NCI-H345 treated with DMSO at 0.1 percent for 48 hours (cell line): Measurements from ENCODE around the gene DYNC1I2.
"Not testable (repeated sequence)": the region's sequence is repeated elsewhere in the genome, so short reads cannot be mapped to it uniquely, and the experiment has no call there.

Experiments used
- DNase-seq: peaks from one replicate; lab custom pipeline; 2025; ENCODE audit not compliant: unreplicated experiment; lab: John Stamatoyannopoulos, UW

The DYNC1I2 gene

GRCh38 chr2:171711351-171711750, 24.1 kb downstream of the DYNC1I2 start:
- DNase-seq, result no peak

DNA sequence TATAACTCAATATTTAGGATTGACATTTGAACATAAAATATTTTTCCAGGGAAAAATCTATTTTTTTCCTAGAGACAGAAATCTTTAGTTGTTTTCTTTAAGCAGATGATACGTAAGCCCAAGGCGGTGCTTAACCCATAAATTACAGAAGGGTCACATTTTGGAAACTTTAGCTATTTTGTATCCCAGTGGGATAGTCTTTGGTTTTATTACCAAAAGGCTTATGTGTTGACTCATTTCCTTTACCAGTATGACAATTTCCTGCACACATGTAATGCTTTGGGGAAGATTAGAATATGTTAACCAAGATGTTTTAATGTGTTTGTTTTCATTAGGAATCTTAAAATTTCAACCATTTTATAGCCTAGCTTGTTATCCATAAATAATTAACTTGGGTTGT, 24.8 kb downstream of the DYNC1I2 start:
- DNase-seq, result no peak

GRCh38 chr2:171718720-171719119, 31.5 kb downstream of the DYNC1I2 start:
- no peak for DNase-seq

- DNase-seq, result no peak
Observed at GRCh38 chr2:171719660-171720059, 32.4 kb downstream of the DYNC1I2 start.

- peak; percentile 93 for DNase-seq
Observed at GRCh38 chr2:171723716-171724683, 36.7 kb downstream of the DYNC1I2 start.

DNA sequence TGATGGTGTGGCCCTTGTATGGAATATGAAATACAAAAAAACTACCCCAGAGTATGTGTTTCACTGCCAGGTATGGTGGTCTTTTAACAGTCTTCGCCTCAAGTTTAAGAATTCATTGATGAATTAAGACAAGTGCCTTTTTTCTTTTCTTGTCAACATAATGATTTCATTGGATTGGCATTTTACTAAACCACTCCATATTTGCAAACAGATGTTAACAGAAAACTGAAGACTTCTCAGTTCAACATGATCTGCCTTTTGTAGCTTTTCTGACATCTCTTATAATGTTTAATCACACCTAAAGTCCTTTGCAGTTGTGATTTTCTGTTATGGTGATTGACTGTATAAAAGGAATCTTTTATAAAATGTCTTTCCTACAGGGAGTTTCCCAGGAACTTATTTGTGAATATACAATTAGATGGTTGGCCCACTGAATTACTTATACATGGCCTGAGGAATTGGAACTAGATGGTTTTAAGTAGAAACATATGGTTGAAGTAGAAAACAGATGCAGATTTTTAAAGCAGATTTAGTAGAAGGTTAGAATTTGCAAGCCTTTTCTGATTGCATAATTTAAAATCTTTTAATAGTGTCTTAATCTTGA, 39.7 kb downstream of the DYNC1I2 start:
- DNase-seq, result no peak

- no peak for DNase-seq
Observed at GRCh38 chr2:171728989-171729951, 42.0 kb downstream of the DYNC1I2 start.

- no peak for DNase-seq
Observed at GRCh38 chr2:171729952-171730317, 42.7 kb downstream of the DYNC1I2 start.

DNA sequence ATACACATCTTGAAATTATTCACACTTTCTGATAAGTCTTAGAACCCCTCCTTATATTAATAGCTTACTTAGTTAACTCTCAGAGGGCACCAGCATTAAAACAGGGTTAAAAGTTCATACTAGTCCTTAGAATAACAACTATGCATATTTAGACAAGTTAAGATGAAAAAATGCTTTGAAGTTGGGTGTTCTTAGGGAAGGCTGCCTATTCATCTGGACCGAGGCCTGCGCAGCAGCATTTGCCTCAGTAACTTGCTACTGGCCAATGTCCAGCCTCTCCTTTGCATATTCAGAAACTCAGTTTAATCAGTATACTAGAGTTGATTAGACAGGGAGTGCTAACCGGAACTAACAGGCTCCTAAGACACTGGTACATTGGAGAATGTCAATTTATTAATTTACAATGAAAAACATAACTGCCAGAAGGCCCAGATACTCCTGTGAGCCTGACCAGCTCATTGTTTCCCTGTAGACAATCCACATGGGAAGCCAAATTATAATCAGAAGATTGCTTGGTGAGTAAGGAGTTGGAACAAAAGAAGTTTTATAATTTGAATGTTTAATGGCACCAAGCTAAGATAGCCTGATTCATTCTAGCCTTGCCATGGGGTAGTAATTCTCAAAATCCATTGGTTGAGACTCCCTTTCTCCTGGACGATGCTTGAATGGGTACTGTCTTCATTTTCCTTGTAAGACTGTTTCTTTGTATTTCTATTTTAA, 48.9 kb downstream of the DYNC1I2 start:
- no peak for DNase-seq

- DNase-seq, result no peak
Observed at GRCh38 chr2:171741189-171741588, 53.9 kb downstream of the DYNC1I2 start.

- no peak for DNase-seq
Observed at GRCh38 chr2:171742760-171743159, 55.5 kb downstream of the DYNC1I2 start.

- no peak for DNase-seq
Observed at GRCh38 chr2:171745141-171745540, 57.9 kb downstream of the DYNC1I2 start.

- DNase-seq, result no peak
Observed at GRCh38 chr2:171745806-171746205, 58.5 kb downstream of the DYNC1I2 start.

DNA sequence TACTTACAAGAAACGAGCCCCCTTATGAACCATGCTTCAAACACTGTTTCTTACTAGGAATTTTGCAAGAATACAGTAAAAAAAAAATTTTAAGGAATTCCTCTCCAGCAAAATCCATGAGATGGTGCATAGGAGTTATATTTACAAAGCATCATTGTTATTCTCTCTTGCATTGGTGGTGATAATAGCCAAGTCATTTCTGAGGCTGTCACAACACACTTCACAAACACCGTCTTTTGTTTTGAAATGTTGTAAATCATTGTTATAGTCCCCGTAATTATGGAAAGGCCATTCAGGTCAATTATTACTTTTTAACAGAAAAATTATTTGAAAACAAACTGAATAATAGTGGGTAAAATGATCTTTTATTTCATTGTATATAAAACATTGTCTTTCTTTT, 60.1 kb downstream of the DYNC1I2 start:
- DNase-seq, result no peak

DNA sequence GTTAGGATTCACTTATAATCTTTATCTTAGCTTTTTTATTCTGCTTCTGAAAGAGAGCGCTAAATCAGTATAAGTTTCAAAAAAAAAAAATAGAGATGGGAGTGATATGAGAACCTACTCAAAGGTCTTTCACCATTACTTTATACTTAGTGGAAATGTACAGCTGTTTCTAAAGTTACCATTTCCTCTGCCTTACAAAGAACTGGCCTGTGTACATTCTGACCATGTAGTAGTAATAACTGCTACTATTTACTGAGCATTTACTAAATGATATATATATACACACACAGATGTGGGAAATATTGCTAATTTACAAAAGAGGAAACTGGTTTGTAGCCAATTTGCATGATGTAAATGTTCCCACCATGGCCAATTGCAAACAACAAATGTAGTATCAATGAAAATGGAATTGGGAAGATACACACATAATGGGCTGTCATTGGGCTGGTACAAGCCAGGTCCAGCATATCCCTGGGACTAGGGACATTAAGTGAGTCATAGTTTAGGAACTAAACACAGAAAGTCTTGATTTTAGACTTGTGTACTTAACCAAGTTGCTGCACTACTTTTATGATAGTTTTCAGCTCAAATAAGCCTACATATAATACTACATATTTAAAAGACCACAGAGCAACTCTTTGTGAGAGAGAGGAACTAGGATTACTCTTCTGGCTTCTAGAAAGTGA, 67.1 kb downstream of the DYNC1I2 start:
- DNase-seq, result no peak

DNA sequence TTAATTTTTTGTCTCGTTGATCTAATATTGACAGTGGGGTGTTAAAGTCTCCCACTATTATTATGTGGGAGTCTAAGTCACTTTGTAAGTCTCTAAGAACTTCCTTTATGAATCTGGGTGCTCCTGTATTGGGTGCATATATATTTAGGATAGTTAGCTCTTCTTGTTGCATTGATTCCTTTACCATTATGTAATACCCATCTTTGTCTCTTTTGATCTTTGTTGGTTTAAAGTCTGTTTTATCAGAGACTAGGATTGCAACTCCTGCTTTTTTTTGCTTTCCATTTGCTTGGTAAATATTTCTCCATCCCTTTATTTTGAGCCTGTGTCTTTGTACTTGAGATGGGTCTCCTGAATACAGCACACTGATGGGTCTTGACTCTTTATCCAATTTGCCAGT, 71.5 kb downstream of the DYNC1I2 start:
- DNase-seq, result not testable (repeated sequence)

DNA sequence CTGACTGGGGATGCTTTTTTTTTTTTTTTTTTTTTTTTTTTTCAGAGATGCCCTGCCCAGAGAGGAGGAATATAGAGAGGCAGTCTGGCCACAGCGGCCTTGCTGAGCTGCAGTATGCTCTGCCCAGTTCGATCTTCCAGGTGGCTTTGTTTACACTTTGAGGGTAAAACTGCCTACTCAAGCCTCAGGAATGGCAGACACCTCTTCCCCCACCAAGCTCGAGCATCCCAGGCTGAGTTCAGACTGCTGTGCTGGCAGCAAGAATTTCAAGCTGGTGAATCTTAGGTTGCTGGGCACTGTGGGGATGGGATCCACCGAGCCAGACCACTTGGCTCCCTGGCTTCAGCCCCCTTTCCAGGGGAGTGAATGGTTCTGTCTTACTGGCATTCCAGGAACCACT, 73.9 kb downstream of the DYNC1I2 start:
- not testable (repeated sequence) for DNase-seq

GRCh38 chr2:171762879-171763573, 75.8 kb downstream of the DYNC1I2 start:
- DNase-seq, result no peak

DNA sequence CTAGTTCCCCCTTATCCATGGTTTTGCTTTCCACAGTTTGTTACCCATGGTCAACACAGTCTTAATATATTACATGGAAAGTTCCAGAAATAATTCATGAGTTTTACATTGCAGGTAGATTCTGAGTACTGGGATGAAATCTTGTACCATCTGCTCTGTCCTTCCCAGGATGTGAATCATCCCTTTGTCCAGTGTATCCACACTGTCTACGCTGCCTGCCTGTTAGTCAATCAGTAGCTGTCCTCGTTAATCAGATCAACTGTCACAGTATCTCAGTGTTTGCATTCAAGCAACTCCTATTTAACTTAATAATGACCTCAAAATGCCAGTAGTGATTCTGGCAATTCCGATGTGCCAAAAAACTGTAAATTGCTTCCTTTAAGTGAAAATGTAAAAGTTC, 76.3 kb downstream of the DYNC1I2 start:
- no peak for DNase-seq
